ENCODE results near the gene CHST11.

DNA sequence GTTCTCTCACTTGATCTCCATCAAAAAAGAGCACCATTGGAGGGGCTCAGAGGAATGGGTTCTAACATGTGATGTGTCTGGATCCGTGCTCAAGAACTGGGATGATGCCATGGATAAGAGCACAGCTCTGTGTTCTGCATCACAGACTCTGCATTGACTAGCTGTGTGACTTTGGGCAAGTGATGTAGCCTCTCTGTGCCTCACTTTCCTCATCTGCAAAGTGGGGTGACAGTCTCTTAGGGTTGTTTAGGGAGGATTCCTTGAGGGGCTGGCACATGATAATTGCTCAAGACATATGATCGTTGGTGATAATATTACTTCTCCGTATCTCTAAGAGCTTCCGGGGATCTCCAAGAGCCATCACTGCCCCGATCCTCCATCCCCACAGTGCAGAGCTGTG is 202.3 kb downstream of the CHST11 start:
- TF ChIP-seq POLR2AphosphoS5 (IDR thresholded peaks at IDR 0.05) (no peak), CTCF (IDR thresholded peaks at IDR 0.05 in 8 of 11, conservative IDR thresholded peaks at IDR 0.05 in 3 of 11) (no peak)

Measured in spleen (tissue), 7 donors.